ENCODE data around the gene ZAR1L.

DNA sequence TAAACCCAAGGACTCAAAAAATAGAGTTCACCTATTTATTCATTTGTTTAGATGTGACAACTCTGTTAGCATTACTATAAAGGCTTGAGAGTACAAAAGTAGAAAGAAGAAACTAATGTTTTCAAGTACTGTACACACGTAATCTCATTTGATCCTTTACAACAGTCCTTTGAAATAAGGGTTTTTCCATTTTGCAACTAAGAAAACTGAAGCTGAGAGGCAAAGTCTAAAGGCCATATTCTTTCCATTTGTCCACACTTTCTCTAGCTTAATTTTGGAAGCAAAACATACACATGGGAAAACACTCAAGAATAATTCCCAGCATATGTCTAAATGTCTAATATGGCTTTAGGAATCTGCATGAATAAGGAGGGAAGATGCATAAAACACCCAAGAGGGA lies 34.1 kb downstream of the ZAR1L start:
- TF ChIP-seq FOXK2 (IDR thresholded peaks at IDR 0.05) (no peak), PKNOX1 (IDR thresholded peaks at IDR 0.05) (no peak), FOXM1 (IDR thresholded peaks at IDR 0.05; ENCODE audit: borderline replicate concordance) (no peak), L3MBTL2 (conservative IDR thresholded peaks at IDR 0.05) (no peak), SP1 (IDR thresholded peaks at IDR 0.05) (no peak), ELF4 (IDR thresholded peaks at IDR 0.05) (no peak), BHLHE40 (IDR thresholded peaks at IDR 0.05; ENCODE audit: borderline replicate concordance) (no peak), NFRKB (IDR thresholded peaks at IDR 0.05) (no peak), TARDBP (IDR thresholded peaks at IDR 0.05) (no peak)

Data from HEK293T (cell line).